NCI-H69 (cell line): ENCODE measurements around the gene ZHX3.
A peak's percentile ranks its signal among the peaks of the same experiment; 100 is the strongest.

Source experiments
- DNase-seq: peaks from one replicate; lab custom pipeline; 2025; lab: John Stamatoyannopoulos, UW

The ZHX3 gene

GRCh38 chr20:41222703-41223102, 94.8 kb downstream of the ZHX3 start:
- DNase-seq = no peak

- no peak for DNase-seq
These were observed 95.2 kb downstream of the ZHX3 start for GRCh38 chr20:41222296-41222695.

- no peak for DNase-seq
These were observed 95.8 kb downstream of the ZHX3 start for GRCh38 chr20:41221614-41222218.

- DNase-seq = no peak
These were observed 97.7 kb downstream of the ZHX3 start for GRCh38 chr20:41219824-41220223.

- DNase-seq = no peak
These were observed 99.1 kb downstream of the ZHX3 start for GRCh38 chr20:41218466-41218865.

GRCh38 chr20:41217422-41217821, 100.1 kb downstream of the ZHX3 start:
- no peak for DNase-seq

- DNase-seq = no peak
These were observed 102.9 kb downstream of the ZHX3 start for GRCh38 chr20:41214666-41215065.

- DNase-seq = peak; percentile 21
These were observed 103.3 kb downstream of the ZHX3 start for GRCh38 chr20:41214202-41214601.

- DNase-seq = peak; percentile 63
These were observed 104.2 kb downstream of the ZHX3 start for GRCh38 chr20:41213150-41213820.

GRCh38 chr20:41205313-41205712, 112.2 kb downstream of the ZHX3 start:
- DNase-seq = no peak

GRCh38 chr20:41204304-41205265, 112.9 kb downstream of the ZHX3 start:
- peak; percentile 2 for DNase-seq

GRCh38 chr20:41203660-41204059, 113.9 kb downstream of the ZHX3 start:
- DNase-seq = no peak

GRCh38 chr20:41202426-41202825, 115.1 kb downstream of the ZHX3 start:
- DNase-seq = no peak

- no peak for DNase-seq
These were observed 115.8 kb downstream of the ZHX3 start for GRCh38 chr20:41201760-41202159.

GRCh38 chr20:41200446-41201202, 116.9 kb downstream of the ZHX3 start:
- no peak for DNase-seq

- no peak for DNase-seq
These were observed 119.1 kb downstream of the ZHX3 start for GRCh38 chr20:41198443-41198842.

GRCh38 chr20:41196653-41197225, 120.8 kb downstream of the ZHX3 start:
- peak; percentile 5 for DNase-seq

- DNase-seq = no peak
These were observed 125.0 kb downstream of the ZHX3 start for GRCh38 chr20:41192575-41192974.

- DNase-seq = no peak
These were observed 125.7 kb downstream of the ZHX3 start for GRCh38 chr20:41191562-41192500.

- no peak for DNase-seq
These were observed 129.9 kb downstream of the ZHX3 start for GRCh38 chr20:41187668-41188067.
